ENCODE measurements around the gene TTC28.

TTC28 gene

DNA sequence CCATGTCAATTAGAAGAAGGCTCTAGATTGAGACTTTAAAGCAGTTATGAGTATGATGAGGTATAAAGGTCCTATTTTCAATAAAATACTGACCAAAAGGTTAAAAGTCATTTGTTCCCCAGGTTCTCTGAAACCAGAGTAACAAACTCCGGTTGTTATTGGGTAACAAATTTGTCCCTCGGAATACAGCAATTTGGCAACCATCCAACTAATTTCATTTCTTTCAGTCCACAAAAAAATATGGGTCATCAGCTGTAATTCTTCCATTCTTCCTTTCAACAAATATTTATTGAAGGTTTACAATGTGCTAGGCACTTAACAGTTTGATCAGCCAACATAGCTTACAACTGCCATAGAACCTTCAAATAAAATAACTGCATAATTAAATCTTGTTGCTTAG, 79.9 kb downstream of the TTC28 start:
- Histone ChIP-seq H3K9ac (ENCODE audit: low read length) (no peak overlapping the region), H3K27ac (ENCODE audit: low read depth, low read length) (no peak overlapping the region), H3K4ac (ENCODE audit: low read depth, low read length) (no peak overlapping the region), H3K23ac (ENCODE audit: low read length) (no peak overlapping the region), H4K8ac (ENCODE audit: low read depth, low read length) (no peak overlapping the region), H3K79me2 (ENCODE audit: control insufficient read depth, insufficient read depth, low read length) (no peaks in the 10 kb centered on the region), H3K27me3 (ENCODE audit: insufficient read depth, low read length, poor library complexity) (no peaks in the 10 kb centered on the region), H4K5ac (ENCODE audit: low read length) (no peak overlapping the region), H3K18ac (ENCODE audit: low read length) (no peak overlapping the region), H3K4me1 (ENCODE audit: control insufficient read depth, low read depth, low read length) (no peaks in the 10 kb centered on the region), H2BK5ac (ENCODE audit: low read length) (no peak overlapping the region), H3K4me2 (ENCODE audit: low read length) (no peak overlapping the region), H2BK15ac (replicated peaks; ENCODE audit: low read depth) (no peak overlapping the region), H3K4me3 (ENCODE audit: low read length) (no peak overlapping the region), H3K56ac (ENCODE audit: low read length) (no peak overlapping the region), H2BK120ac (ENCODE audit: low read depth, low read length) (no peak overlapping the region), H2AK5ac (ENCODE audit: low read length) (no peak overlapping the region), H3K79me1 (ENCODE audit: low read length) (no peaks in the 10 kb centered on the region), H3K36me3 (ENCODE audit: control insufficient read depth, insufficient read depth, low read length) (no peaks in the 10 kb centered on the region)
- no peak for DNase-seq
- WGBS (ENCODE audit: extremely low coverage, insufficient coverage, low lambda C conversion rate) = no CpG with 5 or more reads among the region's 2 CpGs

DNA sequence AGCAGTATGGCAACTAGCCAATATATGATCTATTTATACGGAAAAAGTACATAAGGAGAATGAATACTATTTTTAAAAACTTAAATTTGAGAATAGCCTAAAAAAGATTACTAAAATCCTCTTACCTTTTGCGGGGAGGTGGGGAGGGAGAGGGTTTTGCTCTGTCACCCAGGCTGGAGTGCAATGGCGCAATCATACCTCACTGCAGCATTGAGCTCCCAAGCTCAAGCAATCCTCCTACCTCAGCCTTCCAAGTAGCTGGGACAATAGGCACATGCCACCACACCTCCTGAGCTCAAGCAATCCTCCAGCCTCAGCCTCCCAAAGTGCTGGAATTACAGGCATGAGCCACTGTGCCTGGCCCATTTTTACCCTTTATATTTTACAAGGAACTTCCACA, 82.0 kb downstream of the TTC28 start:
- Histone ChIP-seq H4K5ac (ENCODE audit: low read length) (no peak overlapping the region), H4K8ac (ENCODE audit: low read depth, low read length) (no peak overlapping the region), H3K4ac (ENCODE audit: low read depth, low read length) (no peak overlapping the region), H3K4me1 (ENCODE audit: control insufficient read depth, low read depth, low read length) (no peaks in the 10 kb centered on the region), H3K79me1 (ENCODE audit: low read length) (no peaks in the 10 kb centered on the region), H3K36me3 (ENCODE audit: control insufficient read depth, insufficient read depth, low read length) (no peaks in the 10 kb centered on the region), H2BK5ac (ENCODE audit: low read length) (no peak overlapping the region), H3K4me3 (ENCODE audit: low read length) (no peak overlapping the region), H2BK15ac (replicated peaks; ENCODE audit: low read depth) (no peak overlapping the region), H2BK120ac (ENCODE audit: low read depth, low read length) (no peak overlapping the region), H3K23ac (ENCODE audit: low read length) (no peak overlapping the region), H3K18ac (ENCODE audit: low read length) (no peak overlapping the region), H3K79me2 (ENCODE audit: control insufficient read depth, insufficient read depth, low read length) (no peaks in the 10 kb centered on the region), H3K56ac (ENCODE audit: low read length) (no peak overlapping the region), H3K27ac (ENCODE audit: low read depth, low read length) (no peak overlapping the region), H3K27me3 (ENCODE audit: insufficient read depth, low read length, poor library complexity) (no peaks in the 10 kb centered on the region), H2AK5ac (ENCODE audit: low read length) (no peak overlapping the region), H3K4me2 (ENCODE audit: low read length) (no peak overlapping the region), H3K9ac (ENCODE audit: low read length) (no peak overlapping the region)
- peak; percentile 4 for DNase-seq
- no CpG with 5 or more reads among the region's 3 CpGs for WGBS (ENCODE audit: extremely low coverage, insufficient coverage, low lambda C conversion rate)

DNA sequence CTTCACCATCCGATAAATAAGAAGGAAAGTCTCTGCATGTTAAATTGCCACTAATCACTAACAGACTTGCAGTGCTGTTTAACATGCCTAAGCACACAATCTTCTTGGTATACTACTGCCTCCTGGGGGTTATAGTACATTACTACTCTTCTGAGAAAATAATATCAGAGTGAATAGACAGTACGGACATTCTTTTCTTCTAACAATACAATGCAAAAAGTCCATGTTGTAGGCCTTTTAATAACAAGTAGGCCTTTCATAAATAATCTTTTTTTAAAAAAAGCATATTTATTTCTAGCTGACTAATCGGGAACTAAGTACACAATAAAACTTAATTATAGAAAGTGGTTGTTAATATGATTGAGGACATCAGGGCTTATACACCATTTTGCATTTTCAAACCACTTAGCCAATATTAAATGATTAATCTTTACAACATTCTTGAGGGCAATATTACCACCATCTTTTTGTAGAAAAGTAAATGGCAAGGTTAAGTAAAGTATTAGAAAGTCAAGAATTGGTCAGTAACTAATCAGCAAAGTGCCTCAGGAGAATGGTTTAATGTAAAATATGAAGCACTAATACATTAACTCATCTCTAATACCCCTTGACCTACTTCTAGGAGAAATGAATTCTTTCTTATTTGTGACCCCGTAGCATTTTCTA, 84.7 kb downstream of the TTC28 start:
- peak; percentile 66 for DNase-seq
- WGBS (ENCODE audit: extremely low coverage, insufficient coverage, low lambda C conversion rate) = no CpG with 5 or more reads among the region's 4 CpGs
- no peak overlapping the region for H2BK5ac ChIP-seq (ENCODE audit: low read length)

DNA sequence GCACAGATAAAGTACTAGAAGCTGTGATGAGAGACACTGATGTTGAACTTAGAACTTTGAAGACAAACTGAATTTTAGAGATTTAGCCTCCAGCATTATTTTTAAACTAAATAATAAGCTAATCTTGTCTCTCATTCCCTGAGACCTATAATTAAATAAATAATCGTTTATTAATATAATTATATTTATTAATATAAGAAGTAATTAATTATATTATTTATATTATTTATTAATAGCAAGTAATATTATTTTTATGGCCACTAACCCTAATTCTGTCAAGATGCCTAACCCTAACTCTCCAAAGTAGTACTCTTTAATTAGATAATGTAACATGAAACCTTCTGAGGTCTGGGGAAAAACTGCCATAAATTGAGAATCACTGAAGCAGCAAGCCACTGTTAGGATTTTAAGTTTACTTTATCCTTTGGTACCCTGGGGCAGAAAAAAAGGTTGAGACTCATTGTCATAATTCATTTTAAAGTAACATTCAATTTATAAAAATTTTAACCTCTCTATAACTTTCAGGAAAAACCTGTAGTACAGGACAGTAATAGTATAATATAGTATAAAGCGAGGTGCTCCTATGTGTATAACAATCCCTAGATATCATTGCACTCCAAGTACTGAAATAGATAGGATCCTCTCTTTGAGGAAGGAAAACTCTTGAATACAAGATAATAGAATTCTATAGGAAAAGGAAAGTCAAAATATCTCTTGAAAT, 85.4 kb downstream of the TTC28 start:
- no peak overlapping the region for H2AK5ac ChIP-seq (ENCODE audit: low read length)
- H3K27ac ChIP-seq (ENCODE audit: low read depth, low read length) = no peak overlapping the region
- no peak overlapping the region for H3K9ac ChIP-seq (ENCODE audit: low read length)
- H3K23ac ChIP-seq (ENCODE audit: low read length) = no peak overlapping the region
- no peak overlapping the region for H3K4me2 ChIP-seq (ENCODE audit: low read length)
- H2BK15ac ChIP-seq (replicated peaks; ENCODE audit: low read depth) = no peak overlapping the region
- no peak overlapping the region for H4K8ac ChIP-seq (ENCODE audit: low read depth, low read length)
- no peak overlapping the region for H3K4ac ChIP-seq (ENCODE audit: low read depth, low read length)
- no peaks in the 10 kb centered on the region for H3K4me1 ChIP-seq (ENCODE audit: control insufficient read depth, low read depth, low read length)
- no peak for DNase-seq
- no peaks in the 10 kb centered on the region for H3K27me3 ChIP-seq (ENCODE audit: insufficient read depth, low read length, poor library complexity)
- H4K5ac ChIP-seq (ENCODE audit: low read length) = no peak overlapping the region
- no peak overlapping the region for H3K56ac ChIP-seq (ENCODE audit: low read length)
- no peak overlapping the region for H2BK5ac ChIP-seq (ENCODE audit: low read length)
- no peaks in the 10 kb centered on the region for H3K36me3 ChIP-seq (ENCODE audit: control insufficient read depth, insufficient read depth, low read length)
- no peak overlapping the region for H2BK120ac ChIP-seq (ENCODE audit: low read depth, low read length)
- no peaks in the 10 kb centered on the region for H3K79me1 ChIP-seq (ENCODE audit: low read length)
- H3K79me2 ChIP-seq (ENCODE audit: control insufficient read depth, insufficient read depth, low read length) = no peaks in the 10 kb centered on the region
- no peak overlapping the region for H3K4me3 ChIP-seq (ENCODE audit: low read length)
- H3K18ac ChIP-seq (ENCODE audit: low read length) = no peak overlapping the region
- 100% methylated on average over 1 of the region's 2 CpGs for WGBS (ENCODE audit: extremely low coverage, insufficient coverage, low lambda C conversion rate)

More for the DNA sequence above, 84.7 kb downstream of the TTC28 start:
- H3K4me3 ChIP-seq (ENCODE audit: low read length) = no peak overlapping the region
- no peaks in the 10 kb centered on the region for H3K27me3 ChIP-seq (ENCODE audit: insufficient read depth, low read length, poor library complexity)
- H3K4me1 ChIP-seq (ENCODE audit: control insufficient read depth, low read depth, low read length) = no peaks in the 10 kb centered on the region
- no peak overlapping the region for H3K9ac ChIP-seq (ENCODE audit: low read length)
- no peak overlapping the region for H2AK5ac ChIP-seq (ENCODE audit: low read length)
- no peak overlapping the region for H4K5ac ChIP-seq (ENCODE audit: low read length)
- H3K18ac ChIP-seq (ENCODE audit: low read length) = no peak overlapping the region
- H3K4me2 ChIP-seq (ENCODE audit: low read length) = no peak overlapping the region
- no peaks in the 10 kb centered on the region for H3K36me3 ChIP-seq (ENCODE audit: control insufficient read depth, insufficient read depth, low read length)
- H3K27ac ChIP-seq (ENCODE audit: low read depth, low read length) = no peak overlapping the region
- H3K79me2 ChIP-seq (ENCODE audit: control insufficient read depth, insufficient read depth, low read length) = no peaks in the 10 kb centered on the region
- no peak overlapping the region for H2BK15ac ChIP-seq (replicated peaks; ENCODE audit: low read depth)
- no peak overlapping the region for H3K56ac ChIP-seq (ENCODE audit: low read length)
- no peak overlapping the region for H2BK120ac ChIP-seq (ENCODE audit: low read depth, low read length)
- H3K4ac ChIP-seq (ENCODE audit: low read depth, low read length) = no peak overlapping the region
- no peak overlapping the region for H4K8ac ChIP-seq (ENCODE audit: low read depth, low read length)
- no peak overlapping the region for H3K23ac ChIP-seq (ENCODE audit: low read length)
- no peaks in the 10 kb centered on the region for H3K79me1 ChIP-seq (ENCODE audit: low read length)

DNA sequence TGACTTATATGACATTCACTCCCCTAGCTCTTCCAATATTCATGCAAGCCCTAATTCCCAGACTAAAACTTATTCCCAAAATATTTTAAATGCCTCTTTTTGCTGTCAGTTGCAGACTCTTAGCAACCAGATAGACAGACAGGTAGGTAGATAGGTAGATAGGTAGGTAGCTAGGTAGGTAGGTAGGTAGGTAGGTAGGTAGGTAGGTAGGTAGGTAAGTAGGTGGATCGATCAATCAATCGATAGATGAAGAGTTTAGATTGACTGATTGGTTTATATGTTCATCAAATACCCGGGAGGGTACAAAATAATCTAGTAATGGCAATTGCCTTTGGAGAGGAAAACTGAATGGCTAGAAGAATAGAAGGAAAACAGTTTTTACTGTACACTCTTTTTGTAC, 86.3 kb downstream of the TTC28 start:
- H3K79me2 ChIP-seq (ENCODE audit: control insufficient read depth, insufficient read depth, low read length) = no peaks in the 10 kb centered on the region
- no peak overlapping the region for H3K27ac ChIP-seq (ENCODE audit: low read depth, low read length)
- no peak overlapping the region for H3K4me2 ChIP-seq (ENCODE audit: low read length)
- DNase-seq = no peak
- no peak overlapping the region for H2AK5ac ChIP-seq (ENCODE audit: low read length)
- H4K8ac ChIP-seq (ENCODE audit: low read depth, low read length) = no peak overlapping the region
- H3K4me3 ChIP-seq (ENCODE audit: low read length) = no peak overlapping the region
- no peak overlapping the region for H2BK120ac ChIP-seq (ENCODE audit: low read depth, low read length)
- no peak overlapping the region for H4K5ac ChIP-seq (ENCODE audit: low read length)
- no peak overlapping the region for H3K4ac ChIP-seq (ENCODE audit: low read depth, low read length)
- H3K4me1 ChIP-seq (ENCODE audit: control insufficient read depth, low read depth, low read length) = no peaks in the 10 kb centered on the region
- H3K56ac ChIP-seq (ENCODE audit: low read length) = no peak overlapping the region
- H3K9ac ChIP-seq (ENCODE audit: low read length) = no peak overlapping the region
- H3K27me3 ChIP-seq (ENCODE audit: insufficient read depth, low read length, poor library complexity) = no peaks in the 10 kb centered on the region
- H3K36me3 ChIP-seq (ENCODE audit: control insufficient read depth, insufficient read depth, low read length) = no peaks in the 10 kb centered on the region
- no CpG with 5 or more reads among the region's 3 CpGs for WGBS (ENCODE audit: extremely low coverage, insufficient coverage, low lambda C conversion rate)
- no peak overlapping the region for H3K18ac ChIP-seq (ENCODE audit: low read length)
- H3K23ac ChIP-seq (ENCODE audit: low read length) = no peak overlapping the region
- no peak overlapping the region for H2BK15ac ChIP-seq (replicated peaks; ENCODE audit: low read depth)
- no peak overlapping the region for H2BK5ac ChIP-seq (ENCODE audit: low read length)
- no peaks in the 10 kb centered on the region for H3K79me1 ChIP-seq (ENCODE audit: low read length)

All from mesendoderm (in vitro differentiated cells).